Melanocyte of skin (primary cell): ENCODE data around the gene MIGA1. TPM values are rescaled to one million over a fixed set of nuclear protein-coding genes. Genes with fewer than 3 reads are reported as not detected.

Experiments
- total RNA-seq, 2 donors: library from RNA; depleted of rRNA; stranded (reverse); fragments of >200 nt; gene quantifications; 2 replicates each; pipeline ENCODE4 v1.2.3, GENCODE V29; 2012

The MIGA1 gene, protein sequence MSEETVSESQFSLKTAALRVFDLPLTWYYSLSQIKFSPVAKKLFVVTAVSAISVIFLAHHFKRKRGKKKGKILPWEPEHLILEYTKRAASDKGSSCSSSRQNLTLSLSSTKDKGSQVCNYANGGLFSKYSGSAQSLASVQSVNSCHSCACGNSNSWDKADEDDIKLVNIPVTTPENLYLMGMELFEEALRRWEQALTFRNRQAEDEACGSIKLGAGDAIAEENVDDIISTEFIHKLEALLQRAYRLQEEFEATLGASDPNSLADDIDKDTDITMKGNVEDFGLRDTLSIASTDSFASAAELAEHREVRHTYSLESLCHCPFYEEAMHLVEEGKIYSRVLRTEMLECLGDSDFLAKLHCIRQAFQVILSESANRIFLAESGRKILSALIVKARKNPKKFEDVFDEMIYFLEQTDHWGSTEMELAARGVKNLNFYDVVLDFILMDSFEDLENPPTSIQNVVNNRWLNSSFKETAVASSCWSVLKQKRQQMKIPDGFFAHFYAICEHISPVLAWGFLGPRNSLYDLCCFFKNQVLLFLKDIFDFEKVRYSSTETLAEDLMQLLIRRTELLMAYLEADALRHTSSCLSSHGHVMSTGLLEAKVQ
- 10 to 100 TPM; 14.7 to 15.5 TPM for total RNA-seq

DNA sequence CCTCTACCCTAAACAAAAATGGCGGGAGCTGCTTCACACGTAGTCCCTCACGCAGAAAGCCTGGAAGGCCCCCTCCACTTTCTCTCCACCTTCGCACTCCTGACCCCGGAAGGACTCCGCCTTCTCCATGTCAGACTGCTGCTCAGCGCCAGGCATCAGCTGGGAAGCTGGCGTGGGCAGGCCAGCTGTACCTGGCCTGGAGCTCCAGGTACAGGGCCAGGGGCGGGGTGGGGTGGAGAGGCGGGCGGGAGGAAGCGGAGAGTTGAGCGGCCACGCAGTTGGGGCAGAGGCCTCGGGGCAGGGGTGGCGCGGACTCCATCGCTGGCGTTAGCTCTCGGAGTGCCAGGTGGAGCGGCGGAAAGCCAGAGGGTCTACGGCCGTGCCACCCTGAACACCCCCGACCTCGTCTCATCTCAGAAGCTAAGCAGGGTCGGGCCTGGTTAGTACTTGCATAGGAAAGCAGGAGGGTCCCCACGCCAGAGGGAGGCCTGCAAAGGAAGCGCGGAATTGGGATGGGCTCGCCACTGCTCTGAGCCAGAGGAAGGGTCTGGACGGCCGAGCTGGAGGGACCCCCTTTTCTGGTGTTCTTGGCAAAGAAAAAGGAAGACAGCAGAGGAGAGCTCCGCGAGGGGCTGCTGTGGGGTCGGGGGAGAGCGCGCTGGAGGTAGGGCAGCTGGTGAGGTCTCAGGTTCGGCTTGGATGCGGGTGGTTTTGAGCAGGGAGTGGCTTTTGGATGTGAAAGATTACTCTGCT is at the start of gene MIGA1:
TSS of gene MIGA1 (plus strand) at position 121 of the 753 bp plus-strand sequence. CDS start 3,604 bp downstream, outside the sequence.

DNA sequence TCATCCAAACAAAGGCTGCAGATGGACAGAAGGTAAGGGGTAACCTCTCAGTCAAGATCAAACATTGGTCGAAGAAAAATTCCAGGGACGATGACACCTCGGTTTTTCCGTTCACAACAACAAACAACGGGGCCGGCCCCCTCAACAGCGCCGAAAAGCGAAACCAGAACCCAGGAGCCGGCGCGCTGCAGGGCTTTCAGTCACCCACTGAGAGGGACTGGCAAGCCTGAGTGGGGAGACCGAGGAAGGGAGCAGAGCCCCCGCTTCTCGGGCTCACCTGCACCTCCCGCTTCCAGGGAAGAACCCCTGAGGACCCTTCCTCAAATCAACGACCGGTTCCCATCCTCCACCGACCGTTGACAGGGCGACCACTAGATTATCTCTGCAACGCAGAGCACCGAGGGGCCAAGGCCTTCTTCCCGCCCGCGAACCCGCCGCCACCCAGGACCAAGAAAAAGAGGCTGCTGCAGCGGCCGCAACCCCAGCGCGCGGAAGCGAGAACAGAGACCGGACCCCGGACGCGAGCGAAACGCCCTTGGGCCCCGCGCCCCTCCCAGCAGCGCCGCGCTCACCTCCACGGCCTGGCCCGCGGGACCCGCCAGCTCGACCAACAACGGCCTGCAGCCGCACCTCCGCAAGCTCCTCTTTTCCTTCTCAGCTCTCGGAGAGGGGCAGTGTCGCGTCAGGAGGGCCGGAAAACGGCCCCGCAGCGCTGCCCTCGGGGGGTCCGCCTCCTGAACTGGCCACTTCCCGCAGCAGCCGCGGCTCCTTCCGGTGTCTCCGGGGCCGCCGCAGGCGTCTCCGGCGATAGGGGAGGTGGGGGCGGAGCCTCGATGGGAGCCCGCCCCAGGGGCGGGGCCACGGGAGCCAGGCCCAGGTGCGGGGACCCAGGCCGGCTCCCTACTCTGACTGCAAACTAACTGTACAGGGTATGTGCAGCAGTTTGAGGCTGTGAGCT is 20.1 kb upstream of the MIGA1 start, which contains the start of gene USP33:
TSS of gene USP33 (minus strand) at position 782 of the 958 bp plus-strand sequence. CDS start 18,155 bp downstream, outside the sequence.

DNA sequence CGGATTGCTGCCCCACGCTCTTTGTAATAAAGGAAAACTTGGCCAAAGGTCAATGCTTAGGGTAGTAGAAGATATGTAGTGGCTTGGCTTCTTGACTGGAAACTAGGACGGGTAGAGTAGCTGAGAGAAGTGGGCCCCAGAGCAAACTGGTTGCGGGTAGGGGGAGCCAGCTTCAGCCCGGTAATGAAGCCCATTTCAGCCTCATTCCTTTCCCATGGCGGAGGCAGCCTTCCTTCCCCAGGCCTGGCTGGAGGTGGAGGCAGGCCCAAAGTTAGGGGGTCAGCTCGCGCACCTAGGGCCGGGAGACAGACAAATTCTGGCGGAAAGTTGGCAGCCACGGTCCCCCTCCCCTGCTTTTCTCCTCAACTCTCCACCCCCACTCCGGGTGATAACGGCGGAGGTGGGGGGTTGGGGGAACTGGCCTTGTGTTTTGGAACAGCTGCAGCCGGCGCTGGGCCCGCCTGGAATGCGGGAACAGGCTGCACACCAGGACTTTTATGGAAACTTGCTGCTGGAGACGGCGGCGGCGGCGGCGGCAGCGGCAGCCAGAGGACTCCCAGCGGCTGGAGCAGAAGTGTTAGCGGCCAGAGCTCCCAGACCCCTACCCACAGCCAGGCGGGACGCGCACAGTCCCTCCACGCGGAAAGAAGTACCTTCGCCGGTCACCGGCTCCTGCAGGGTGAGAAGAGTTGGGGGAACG is 108.8 kb downstream of the MIGA1 start, which contains the start of gene NEXN:
TSS of gene NEXN (plus strand) at position 544 of the 700 bp plus-strand sequence. CDS start 27,483 bp downstream, outside the sequence.

Other genes with a start within 250 kb of the MIGA1 start
- gene ZZZ3, start 97.0 kb upstream of the MIGA1 start, total RNA-seq, result 10 to 100 TPM; 60.9 to 70.9 TPM
- gene USP33, start 19.8 kb upstream of the MIGA1 start, total RNA-seq, result 10 to 100 TPM; 81.6 to 86.0 TPM
- gene NEXN, start 109.0 kb downstream of the MIGA1 start, total RNA-seq, result under 1 TPM; 0.34 to 0.67 TPM
- 100 to 1,000 TPM in 1 of 2 donors, 10 to 100 TPM in 1; 82.9 to 113 TPM for gene FUBP1, start 199.4 kb downstream of the MIGA1 start, total RNA-seq
- gene DNAJB4, start 225.3 kb downstream of the MIGA1 start, total RNA-seq, result 10 to 100 TPM; 17.9 to 21.0 TPM